Gastroesophageal sphincter (tissue), 3 donors: ENCODE measurements around the gene CD177.

Source experiments
- CTCF ChIP-seq, 4 experiments: fragments of 200-600 bp in 2 of 4; fragments of 450-650 bp in 2 of 4; sonication (generic) in 1 of 4; IDR thresholded peaks; one replicate each; pipeline ENCODE4 v1.5.1; 2017 to 2019; ENCODE audit warnings: antibody characterized with exemption in 4 of 4, mild to moderate bottlenecking in 2 of 4, moderate library complexity in 2 of 4
- POLR2A ChIP-seq, 2 donors: fragments of 450-650 bp; IDR thresholded peaks; one replicate each; pipeline ENCODE4 v1.6.1; 2017; ENCODE audit warnings: antibody characterized with exemption in 2 of 2, mild to moderate bottlenecking in 2 of 2, moderate library complexity in 1 of 2
- POLR2AphosphoS5 ChIP-seq: sonication (generic); formaldehyde crosslinking; IDR thresholded peaks from one replicate; pipeline ENCODE4 v1.6.1; 2017; ENCODE audit warnings: antibody characterized with exemption

- TF ChIP-seq CTCF (IDR thresholded peaks at IDR 0.05) (no peak), POLR2AphosphoS5 (no peak), POLR2A (IDR thresholded peaks at IDR 0.05) (no peak)
Measured at GRCh38 chr19:43406297-43406696, 52.8 kb downstream of the CD177 start.
